Liver (tissue), 9 donors: ENCODE data around the gene NF1. TPM values are rescaled to one million over a fixed set of nuclear protein-coding genes. Genes with fewer than 3 reads are reported as not detected.

Experiments used
- DNase-seq: peaks from one replicate; pipeline ENCODE4 v3.0.0-alpha.2; 2017; ENCODE audit warnings: low spot score
- H3K27ac ChIP-seq, 2 donors: one replicate each; pipeline ENCODE4 v1.7.0; 2013; ENCODE audit warnings: inconsistent platforms in 2 of 2, low read length in 2 of 2, control low read depth in 1 of 2, low read depth in 1 of 2, mild to moderate bottlenecking in 1 of 2
- H3K27me3 ChIP-seq, 4 donors: one replicate each; pipeline versions ENCODE4 v1.6.1 to v1.7.0; 2013; ENCODE audit warnings: low read length in 3 of 4, inconsistent platforms in 1 of 4, mild to moderate bottlenecking in 1 of 4, moderate library complexity in 1 of 4; ENCODE audit not compliant: control insufficient read depth in 4 of 4, insufficient read depth in 4 of 4
- H3K36me3 ChIP-seq, 4 donors: one replicate each; pipeline versions ENCODE4 v1.6.1 to v1.7.0; 2013; ENCODE audit warnings: low read length in 3 of 4, mild to moderate bottlenecking in 3 of 4, low read depth in 1 of 4, moderate library complexity in 1 of 4; ENCODE audit not compliant: control insufficient read depth in 4 of 4, insufficient read depth in 3 of 4
- H3K4me1 ChIP-seq, 4 donors: one replicate each; pipeline versions ENCODE4 v1.6.1 to v1.7.0; 2013; ENCODE audit warnings: low read length in 3 of 4, mild to moderate bottlenecking in 3 of 4, moderate library complexity in 1 of 4; ENCODE audit not compliant: control insufficient read depth in 4 of 4, insufficient read depth in 4 of 4
- H3K4me3 ChIP-seq, 3 donors: one replicate each; pipeline versions ENCODE4 v1.6.1 to v1.7.0; 2013; ENCODE audit warnings: low read length in 3 of 3, control low read depth in 1 of 3, low read depth in 1 of 3, mild to moderate bottlenecking in 1 of 3
- H3K9ac ChIP-seq, 2 donors: one replicate each; pipeline ENCODE4 v1.7.0; 2013; ENCODE audit warnings: low read length in 2 of 2, mild to moderate bottlenecking in 2 of 2, moderate library complexity in 2 of 2, control low read depth in 1 of 2, low read depth in 1 of 2
- H3K9me3 ChIP-seq, 4 donors: one replicate each; pipeline versions ENCODE4 v1.6.1 to v1.7.0; 2013; ENCODE audit warnings: low read length in 3 of 4; ENCODE audit not compliant: control insufficient read depth in 4 of 4
- ATF3 ChIP-seq: IDR thresholded peaks from 2 replicates; pipeline ENCODE4 v1.6.1; 2016; ENCODE audit warnings: antibody characterized with exemption
- FOXA1 ChIP-seq: IDR thresholded peaks from 2 replicates; pipeline ENCODE4 v1.6.1; 2016; ENCODE audit warnings: antibody characterized with exemption
- FOXA2 ChIP-seq: IDR thresholded peaks from 2 replicates; pipeline ENCODE4 v1.6.1; 2016; ENCODE audit warnings: antibody characterized with exemption
- GABPA ChIP-seq, 2 donors: IDR thresholded peaks in 1 of 2; conservative IDR thresholded peaks in 1 of 2; 2 replicates each; pipeline ENCODE4 v1.6.1; 2016; ENCODE audit warnings: antibody characterized with exemption in 2 of 2, mild to moderate bottlenecking in 1 of 2, moderate library complexity in 1 of 2
- HNF4G ChIP-seq: IDR thresholded peaks from 2 replicates; pipeline ENCODE4 v1.6.1; 2016; ENCODE audit warnings: antibody characterized with exemption
- MAX ChIP-seq: IDR thresholded peaks from 2 replicates; pipeline ENCODE4 v1.6.1; 2016; ENCODE audit warnings: antibody characterized with exemption
- RAD21 ChIP-seq, 2 donors: IDR thresholded peaks; 2 replicates each; pipeline ENCODE4 v1.6.1; 2016; ENCODE audit warnings: antibody characterized with exemption in 2 of 2, mild to moderate bottlenecking in 2 of 2
- RXRA ChIP-seq, 2 donors: IDR thresholded peaks; 2 replicates each; pipeline ENCODE4 v1.6.1; 2017 to 2018; ENCODE audit warnings: antibody characterized with exemption in 2 of 2, mild to moderate bottlenecking in 1 of 2
- SP1 ChIP-seq: IDR thresholded peaks from 2 replicates; pipeline ENCODE4 v1.6.1; 2018; ENCODE audit warnings: antibody characterized with exemption, mild to moderate bottlenecking
- TAF1 ChIP-seq: conservative IDR thresholded peaks from 2 replicates; pipeline ENCODE4 v1.6.1; 2016; ENCODE audit warnings: antibody characterized with exemption, mild to moderate bottlenecking
- YY1 ChIP-seq: IDR thresholded peaks from 2 replicates; pipeline ENCODE4 v1.6.1; 2016; ENCODE audit warnings: antibody characterized with exemption, mild to moderate bottlenecking
- ZBTB33 ChIP-seq: IDR thresholded peaks from 2 replicates; pipeline ENCODE4 v1.6.1; 2016; ENCODE audit warnings: antibody characterized with exemption
- whole genome bisulfite sequencing: extraction: QIAGEN DNeasy Blood & Tissue Kit; methylation state at CpG from one replicate; pipeline ENCODE4 v1.1.7; 2013; 5-methylcytosine and 5-hydroxymethylcytosine counted together
- polyA plus RNA-seq, 2 donors: library from polyadenylated mRNA; stranded (reverse) in 1 of 2; unstranded in 1 of 2; fragments of 200-250 nt in 1 of 2; fragments of >200 nt in 1 of 2; fragmentation: Nextera tagmentation in 1 of 2; extraction: Ambion mirVana in 1 of 2; gene quantifications; one replicate each; pipeline versions ENCODE4 v1.2.1 to v1.2.3, GENCODE V29; 2013 to 2015
- total RNA-seq, 2 donors: library from RNA; depleted of rRNA; stranded (reverse); fragments of >200 nt; gene quantifications; one replicate each; pipeline ENCODE4 v1.2.3, GENCODE V29; 2014
- TF ChIP-seq, protein P1 (sequence below): IDR thresholded peaks from 2 replicates; pipeline ENCODE4 v1.6.1; 2016; ENCODE audit warnings: antibody characterized with exemption, mild to moderate bottlenecking
- TF ChIP-seq, protein P2 (sequence below): fragments of 150-350 bp; IDR thresholded peaks from 2 replicates; pipeline ENCODE4 v1.5.1; 2017; ENCODE audit warnings: improper control_type of control experiment, low read depth, low read length; ENCODE audit not compliant: missing input control
- donor health status: healthy.
- donor health status: healthy.
- donor health status: healthy.
- donor health status: healthy.
- donor health status: healthy.

NF1 gene
- total and polyA plus RNA-seq, 4 donors = 4.6 to 42.6 (median 13.5) TPM

GRCh38 chr17:31167111-31167510 lies 72.3 kb downstream of the NF1 start:
- TF ChIP-seq, protein P1, sequence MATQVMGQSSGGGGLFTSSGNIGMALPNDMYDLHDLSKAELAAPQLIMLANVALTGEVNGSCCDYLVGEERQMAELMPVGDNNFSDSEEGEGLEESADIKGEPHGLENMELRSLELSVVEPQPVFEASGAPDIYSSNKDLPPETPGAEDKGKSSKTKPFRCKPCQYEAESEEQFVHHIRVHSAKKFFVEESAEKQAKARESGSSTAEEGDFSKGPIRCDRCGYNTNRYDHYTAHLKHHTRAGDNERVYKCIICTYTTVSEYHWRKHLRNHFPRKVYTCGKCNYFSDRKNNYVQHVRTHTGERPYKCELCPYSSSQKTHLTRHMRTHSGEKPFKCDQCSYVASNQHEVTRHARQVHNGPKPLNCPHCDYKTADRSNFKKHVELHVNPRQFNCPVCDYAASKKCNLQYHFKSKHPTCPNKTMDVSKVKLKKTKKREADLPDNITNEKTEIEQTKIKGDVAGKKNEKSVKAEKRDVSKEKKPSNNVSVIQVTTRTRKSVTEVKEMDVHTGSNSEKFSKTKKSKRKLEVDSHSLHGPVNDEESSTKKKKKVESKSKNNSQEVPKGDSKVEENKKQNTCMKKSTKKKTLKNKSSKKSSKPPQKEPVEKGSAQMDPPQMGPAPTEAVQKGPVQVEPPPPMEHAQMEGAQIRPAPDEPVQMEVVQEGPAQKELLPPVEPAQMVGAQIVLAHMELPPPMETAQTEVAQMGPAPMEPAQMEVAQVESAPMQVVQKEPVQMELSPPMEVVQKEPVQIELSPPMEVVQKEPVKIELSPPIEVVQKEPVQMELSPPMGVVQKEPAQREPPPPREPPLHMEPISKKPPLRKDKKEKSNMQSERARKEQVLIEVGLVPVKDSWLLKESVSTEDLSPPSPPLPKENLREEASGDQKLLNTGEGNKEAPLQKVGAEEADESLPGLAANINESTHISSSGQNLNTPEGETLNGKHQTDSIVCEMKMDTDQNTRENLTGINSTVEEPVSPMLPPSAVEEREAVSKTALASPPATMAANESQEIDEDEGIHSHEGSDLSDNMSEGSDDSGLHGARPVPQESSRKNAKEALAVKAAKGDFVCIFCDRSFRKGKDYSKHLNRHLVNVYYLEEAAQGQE = no peak
- TF ChIP-seq FOXA2 = no peak
- TF ChIP-seq TAF1 = no peak
- no peak for TF ChIP-seq HNF4G
- no peak for TF ChIP-seq YY1
- DNase-seq = no peak
- WGBS = 96% methylated on average over 3 of the region's 3 CpGs
- Histone ChIP-seq H3K36me3 (peaks cover 2 to 9% (median 4%) of the 10 kb centered on the region in 4 donors), H3K9me3 (no peaks in the 10 kb centered on the region), H3K4me3 (no peak overlapping the region), H3K27ac (no peak overlapping the region), H3K27me3 (no peaks in the 10 kb centered on the region), H3K4me1 (no peaks in the 10 kb centered on the region), H3K9ac (no peak overlapping the region)

DNA sequence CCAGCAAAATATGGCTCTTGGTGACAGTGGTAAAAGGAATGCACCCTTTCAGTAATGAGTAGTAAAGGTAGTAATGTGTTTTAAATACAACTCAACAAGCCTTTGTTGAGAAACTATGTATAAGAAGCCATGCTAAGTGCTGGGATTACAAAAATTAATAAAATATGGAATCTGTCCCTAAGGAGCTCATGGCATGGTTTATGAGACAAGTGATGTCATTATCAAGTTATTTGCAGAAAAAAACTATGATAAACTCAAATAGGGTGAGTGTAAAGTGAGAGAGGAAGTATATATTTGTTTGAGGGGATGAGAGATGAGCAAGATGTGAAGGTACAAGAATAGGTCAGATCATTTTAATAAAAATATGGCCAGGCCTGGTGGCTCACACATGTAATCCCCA lies 76.9 kb downstream of the NF1 start:
- Histone ChIP-seq H3K4me3 (no peak overlapping the region), H3K9ac (no peak overlapping the region), H3K4me1 (no peaks in the 10 kb centered on the region), H3K36me3 (peaks cover 0 to 2% (median 0%) of the 10 kb centered on the region in 4 donors), H3K9me3 (no peaks in the 10 kb centered on the region), H3K27me3 (no peaks in the 10 kb centered on the region), H3K27ac (no peak overlapping the region)
- no peak for DNase-seq
- no peak for TF ChIP-seq ATF3
- TF ChIP-seq, protein P2, sequence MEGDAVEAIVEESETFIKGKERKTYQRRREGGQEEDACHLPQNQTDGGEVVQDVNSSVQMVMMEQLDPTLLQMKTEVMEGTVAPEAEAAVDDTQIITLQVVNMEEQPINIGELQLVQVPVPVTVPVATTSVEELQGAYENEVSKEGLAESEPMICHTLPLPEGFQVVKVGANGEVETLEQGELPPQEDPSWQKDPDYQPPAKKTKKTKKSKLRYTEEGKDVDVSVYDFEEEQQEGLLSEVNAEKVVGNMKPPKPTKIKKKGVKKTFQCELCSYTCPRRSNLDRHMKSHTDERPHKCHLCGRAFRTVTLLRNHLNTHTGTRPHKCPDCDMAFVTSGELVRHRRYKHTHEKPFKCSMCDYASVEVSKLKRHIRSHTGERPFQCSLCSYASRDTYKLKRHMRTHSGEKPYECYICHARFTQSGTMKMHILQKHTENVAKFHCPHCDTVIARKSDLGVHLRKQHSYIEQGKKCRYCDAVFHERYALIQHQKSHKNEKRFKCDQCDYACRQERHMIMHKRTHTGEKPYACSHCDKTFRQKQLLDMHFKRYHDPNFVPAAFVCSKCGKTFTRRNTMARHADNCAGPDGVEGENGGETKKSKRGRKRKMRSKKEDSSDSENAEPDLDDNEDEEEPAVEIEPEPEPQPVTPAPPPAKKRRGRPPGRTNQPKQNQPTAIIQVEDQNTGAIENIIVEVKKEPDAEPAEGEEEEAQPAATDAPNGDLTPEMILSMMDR = no peak
- TF ChIP-seq RXRA (IDR thresholded peaks at IDR 0.05) = no peak
- TF ChIP-seq MAX = no peak
- TF ChIP-seq SP1 = no peak
- no peak for TF ChIP-seq TAF1
- TF ChIP-seq FOXA2 = no peak
- no peak for TF ChIP-seq GABPA (IDR thresholded peaks at IDR 0.05 in 1 of 2, conservative IDR thresholded peaks at IDR 0.05 in 1 of 2)
- no peak for TF ChIP-seq RAD21 (IDR thresholded peaks at IDR 0.05)
- TF ChIP-seq FOXA1 = no peak
- TF ChIP-seq ZBTB33 = no peak
